Measurements from ENCODE around the gene VCAN. TPM values are rescaled to one million over a fixed set of nuclear protein-coding genes. Genes with fewer than 3 reads are reported as not detected.

Gene VCAN
- total RNA-seq, 1 donor from 2014 or later: 71.2 TPM

DNA sequence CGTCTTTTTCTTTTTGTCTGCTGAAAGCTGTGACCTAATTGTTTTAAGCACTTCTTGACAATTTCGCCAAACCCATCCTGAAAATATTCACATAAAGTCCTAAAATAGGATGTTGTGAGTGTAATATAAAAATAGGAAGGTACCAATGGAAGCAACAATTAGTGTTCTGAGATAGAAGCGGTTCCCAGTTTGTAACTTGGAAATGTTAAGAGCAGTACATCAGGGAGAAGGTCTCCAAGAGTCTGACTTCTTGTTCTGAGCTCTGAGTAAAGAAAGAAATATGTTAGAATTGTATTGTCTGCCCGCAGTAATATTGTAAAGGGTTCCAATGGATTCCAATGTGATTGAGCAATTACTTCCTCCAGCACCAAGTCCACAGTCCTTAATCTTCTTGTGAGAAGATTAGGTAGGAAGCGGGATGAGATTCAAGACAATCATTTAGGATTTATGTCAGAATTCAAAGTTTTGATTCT lies 3.9 kb downstream of the VCAN start:
- H3K27me3 ChIP-seq: peaks cover 6% of the 10 kb centered on the region
- TF ChIP-seq, protein P1, sequence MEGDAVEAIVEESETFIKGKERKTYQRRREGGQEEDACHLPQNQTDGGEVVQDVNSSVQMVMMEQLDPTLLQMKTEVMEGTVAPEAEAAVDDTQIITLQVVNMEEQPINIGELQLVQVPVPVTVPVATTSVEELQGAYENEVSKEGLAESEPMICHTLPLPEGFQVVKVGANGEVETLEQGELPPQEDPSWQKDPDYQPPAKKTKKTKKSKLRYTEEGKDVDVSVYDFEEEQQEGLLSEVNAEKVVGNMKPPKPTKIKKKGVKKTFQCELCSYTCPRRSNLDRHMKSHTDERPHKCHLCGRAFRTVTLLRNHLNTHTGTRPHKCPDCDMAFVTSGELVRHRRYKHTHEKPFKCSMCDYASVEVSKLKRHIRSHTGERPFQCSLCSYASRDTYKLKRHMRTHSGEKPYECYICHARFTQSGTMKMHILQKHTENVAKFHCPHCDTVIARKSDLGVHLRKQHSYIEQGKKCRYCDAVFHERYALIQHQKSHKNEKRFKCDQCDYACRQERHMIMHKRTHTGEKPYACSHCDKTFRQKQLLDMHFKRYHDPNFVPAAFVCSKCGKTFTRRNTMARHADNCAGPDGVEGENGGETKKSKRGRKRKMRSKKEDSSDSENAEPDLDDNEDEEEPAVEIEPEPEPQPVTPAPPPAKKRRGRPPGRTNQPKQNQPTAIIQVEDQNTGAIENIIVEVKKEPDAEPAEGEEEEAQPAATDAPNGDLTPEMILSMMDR (IDR thresholded peaks at IDR 0.05): no peak
- TF ChIP-seq POLR2AphosphoS5 (IDR thresholded peaks at IDR 0.05; ENCODE audit: insufficient read depth in 1 of 2, low read depth in 1 of 2) (no peak), POLR2A (IDR thresholded peaks at IDR 0.05) (no peak)
- no peaks in the 10 kb centered on the region for H3K9me3 ChIP-seq
- no peak for DNase-seq (ENCODE audit: extremely low spot score in 2 of 2)
- no peaks in the 10 kb centered on the region for H3K36me3 ChIP-seq
- peak overlapping the region; percentile 51 to 57 for H3K4me3 ChIP-seq
- H3K4me1 ChIP-seq: peaks cover 23% of the 10 kb centered on the region
- intact Hi-C loops (cut with DNase I): loop anchor here (10.0 kb wide), 1 partner anchor 1121 kb away; no protein-coding TSS in a partner anchor
- peak overlapping the region; percentile 73 for H3K27ac ChIP-seq

DNA sequence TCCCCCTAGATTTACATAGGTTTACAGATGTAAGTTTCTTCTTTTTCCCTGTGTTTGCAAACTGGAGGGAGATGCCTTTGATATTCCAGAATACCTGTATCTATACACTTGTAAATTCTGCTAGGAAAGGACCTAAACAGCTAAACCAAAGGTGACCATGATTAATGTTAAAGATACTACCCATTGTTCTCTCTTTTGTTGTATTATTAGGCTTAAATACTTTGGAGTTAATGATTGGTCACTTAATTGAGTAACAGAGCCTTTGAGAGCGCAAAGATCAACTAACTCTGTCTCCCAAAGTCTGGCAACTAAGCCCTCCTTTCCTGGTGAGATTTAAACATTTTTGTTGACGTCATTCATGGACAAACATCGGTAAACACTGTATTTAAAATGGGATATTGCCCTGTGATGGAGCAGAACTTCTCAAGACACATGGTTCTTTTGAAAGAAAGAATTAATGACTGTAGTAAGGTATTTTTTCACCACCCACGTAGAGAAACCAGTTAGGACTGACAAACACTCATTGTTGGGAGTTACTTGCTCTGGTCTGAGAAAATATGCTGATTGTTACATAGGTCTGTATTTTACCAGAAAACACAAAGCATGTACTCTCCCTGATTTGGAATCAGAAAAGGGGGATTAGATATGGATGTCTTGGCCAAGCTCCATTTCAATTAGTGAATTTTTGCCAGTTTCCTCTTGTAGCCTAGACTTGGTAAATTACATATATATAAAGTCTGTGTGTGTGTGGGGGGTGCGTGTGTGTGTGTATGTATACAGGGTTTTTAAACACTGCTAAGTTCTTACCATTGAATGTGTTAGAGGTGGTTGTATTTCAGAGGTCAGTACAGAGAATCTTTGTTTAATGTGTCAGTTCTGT lies 4.6 kb downstream of the VCAN start:
- H3K9me3 ChIP-seq: no peaks in the 10 kb centered on the region
- H3K4me3 ChIP-seq: no peak overlapping the region
- no peak for DNase-seq (ENCODE audit: extremely low spot score in 2 of 2)
- H3K4me1 ChIP-seq: peaks cover 23% of the 10 kb centered on the region
- TF ChIP-seq POLR2AphosphoS5 (IDR thresholded peaks at IDR 0.05; ENCODE audit: insufficient read depth in 1 of 2, low read depth in 1 of 2): no peak
- TF ChIP-seq, protein P1 (IDR thresholded peaks at IDR 0.05): no peak
- peaks cover 2% of the 10 kb centered on the region for H3K27me3 ChIP-seq
- H3K27ac ChIP-seq: peak overlapping the region; percentile 73
- no peaks in the 10 kb centered on the region for H3K36me3 ChIP-seq
- intact Hi-C loops (cut with DNase I): loop anchor here (10.0 kb wide), 1 partner anchor 1121 kb away; no protein-coding TSS in a partner anchor

DNA sequence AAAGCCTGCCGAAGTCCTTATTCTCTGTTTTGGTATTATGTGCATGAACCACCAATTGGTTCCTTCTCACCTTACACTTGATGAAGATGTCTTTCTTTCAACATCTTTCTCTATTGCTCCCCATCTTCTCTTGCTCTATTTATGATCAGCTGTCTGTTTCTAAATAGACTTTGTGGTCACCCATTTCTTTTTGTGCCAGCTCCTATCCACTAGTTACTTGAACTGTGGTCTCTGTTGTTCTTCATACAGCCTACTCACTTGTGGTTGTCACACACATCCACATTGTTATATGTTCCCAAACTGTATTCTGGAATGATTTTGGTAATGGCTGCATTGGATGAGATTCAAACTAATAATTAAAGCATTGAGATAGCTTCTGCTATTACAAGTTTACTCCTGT lies 11.4 kb downstream of the VCAN start:
- intact Hi-C loops (cut with DNase I): no loop called here
- TF ChIP-seq POLR2AphosphoS5 (IDR thresholded peaks at IDR 0.05; ENCODE audit: insufficient read depth in 1 of 2, low read depth in 1 of 2) (no peak), POLR2A (IDR thresholded peaks at IDR 0.05) (no peak)
- TF ChIP-seq, protein P1 (IDR thresholded peaks at IDR 0.05): no peak
- no peak for DNase-seq (ENCODE audit: extremely low spot score in 2 of 2)
- Histone ChIP-seq H3K4me1 (no peaks in the 10 kb centered on the region), H3K9me3 (no peaks in the 10 kb centered on the region), H3K27me3 (no peaks in the 10 kb centered on the region), H3K27ac (no peak overlapping the region), H3K36me3 (no peaks in the 10 kb centered on the region), H3K4me3 (no peak overlapping the region)

DNA sequence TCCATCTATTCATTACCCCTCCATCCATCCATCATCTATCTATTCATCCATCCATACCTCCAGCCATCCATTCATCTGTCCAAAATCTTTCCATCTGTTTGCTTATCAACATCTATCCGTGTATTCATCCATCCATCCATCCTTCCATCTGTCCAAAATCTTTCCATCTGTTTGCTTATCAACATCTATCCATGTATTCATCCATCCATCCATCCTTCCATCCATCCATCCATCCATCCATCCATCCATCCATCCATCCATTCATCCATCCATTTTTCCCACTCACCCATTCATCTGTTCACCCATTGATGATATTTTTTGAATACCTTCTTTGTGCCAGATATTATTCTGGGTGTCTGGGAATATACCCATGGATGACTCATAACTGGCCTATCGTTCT lies 12.8 kb downstream of the VCAN start:
- no peak overlapping the region for H3K27ac ChIP-seq
- H3K27me3 ChIP-seq: no peaks in the 10 kb centered on the region
- H3K36me3 ChIP-seq: no peaks in the 10 kb centered on the region
- TF ChIP-seq POLR2A (IDR thresholded peaks at IDR 0.05) (no peak), POLR2AphosphoS5 (IDR thresholded peaks at IDR 0.05; ENCODE audit: insufficient read depth in 1 of 2, low read depth in 1 of 2) (no peak)
- TF ChIP-seq, protein P1 (IDR thresholded peaks at IDR 0.05): no peak
- no peaks in the 10 kb centered on the region for H3K4me1 ChIP-seq
- DNase-seq (ENCODE audit: extremely low spot score in 2 of 2): no peak
- H3K9me3 ChIP-seq: no peaks in the 10 kb centered on the region
- no peak overlapping the region for H3K4me3 ChIP-seq
- intact Hi-C loops (cut with DNase I): no loop called here

DNA sequence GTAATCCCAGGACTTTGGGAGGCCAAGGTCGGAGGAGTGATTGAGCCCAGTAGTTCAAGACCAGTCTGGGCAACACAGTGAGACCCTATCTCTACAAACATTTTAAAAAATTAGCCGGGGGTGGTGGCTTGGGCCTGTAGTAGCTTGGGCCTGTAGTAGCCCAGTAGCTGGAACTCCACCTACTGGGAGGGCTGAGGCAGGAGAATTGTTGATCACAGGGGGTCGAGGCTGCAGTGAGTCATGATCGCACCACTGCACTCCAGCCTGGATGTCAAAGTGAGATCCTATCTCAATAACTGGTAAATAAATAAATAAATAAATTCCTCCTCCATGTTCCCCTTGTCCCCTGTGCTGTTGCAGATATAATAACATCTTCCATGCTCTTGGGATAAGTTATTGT lies 14.3 kb downstream of the VCAN start:
- Histone ChIP-seq H3K27me3 (no peaks in the 10 kb centered on the region), H3K9me3 (no peaks in the 10 kb centered on the region), H3K4me1 (no peaks in the 10 kb centered on the region), H3K27ac (no peak overlapping the region), H3K4me3 (no peak overlapping the region), H3K36me3 (no peaks in the 10 kb centered on the region)
- TF ChIP-seq POLR2AphosphoS5 (IDR thresholded peaks at IDR 0.05; ENCODE audit: insufficient read depth in 1 of 2, low read depth in 1 of 2) (no peak), POLR2A (IDR thresholded peaks at IDR 0.05) (no peak)
- TF ChIP-seq, protein P1 (IDR thresholded peaks at IDR 0.05): no peak
- intact Hi-C loops (cut with DNase I): no loop called here
- no peak for DNase-seq (ENCODE audit: extremely low spot score in 2 of 2)
